HG03064 (cell line): ENCODE results near the gene SLC25A40.
"Not testable (repeated sequence)": the region's sequence is repeated elsewhere in the genome, so short reads cannot be mapped to it uniquely, and the experiment has no call there.

Experiments used
- ATAC-seq: cut with Tn5 transposase; IDR thresholded peaks from one replicate; pipeline ENCODE4 v1.9.1; 2021; ENCODE audit warnings: low read depth; ENCODE audit not compliant: unreplicated experiment

The SLC25A40 gene

DNA sequence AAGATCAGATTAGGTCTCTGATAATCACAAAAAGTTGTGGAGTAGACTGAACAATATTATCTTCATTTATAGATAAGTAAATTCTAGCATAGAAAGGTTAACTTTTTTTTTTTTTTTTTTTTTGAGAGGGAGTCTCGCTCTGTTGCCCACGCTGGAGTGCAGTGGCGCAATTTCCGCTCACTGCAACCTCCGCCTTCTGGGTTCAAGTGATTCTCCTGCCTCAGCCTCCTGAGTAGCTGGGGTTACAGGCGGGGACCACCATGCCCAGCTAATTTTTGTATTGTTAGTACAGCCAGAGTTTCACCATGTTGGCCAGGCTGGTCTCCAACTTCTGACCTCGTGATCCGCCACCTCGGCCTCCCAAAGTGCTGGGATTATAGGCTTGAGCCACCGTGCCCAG lies 2.8 kb downstream of the SLC25A40 start:
- not testable (repeated sequence) for ATAC-seq

DNA sequence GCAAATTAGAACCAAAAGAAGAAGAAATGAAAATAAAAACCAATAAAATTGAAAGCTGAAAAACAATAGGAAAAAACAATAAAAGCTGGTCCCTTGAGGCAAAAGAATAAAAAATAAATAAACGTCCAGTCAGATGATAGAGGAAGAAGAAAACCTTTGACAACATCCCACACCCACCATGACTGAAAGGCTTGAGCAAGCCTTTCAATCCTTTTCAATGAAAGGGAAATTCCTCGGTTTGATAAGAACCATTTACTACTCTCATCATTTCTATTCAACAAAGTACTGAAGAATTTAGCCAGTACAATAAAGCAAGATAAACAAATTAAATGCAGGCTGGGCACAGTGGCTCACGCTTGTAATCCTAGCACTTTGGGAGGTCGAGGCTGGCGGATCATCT lies 3.8 kb downstream of the SLC25A40 start:
- ATAC-seq: no peak

DNA sequence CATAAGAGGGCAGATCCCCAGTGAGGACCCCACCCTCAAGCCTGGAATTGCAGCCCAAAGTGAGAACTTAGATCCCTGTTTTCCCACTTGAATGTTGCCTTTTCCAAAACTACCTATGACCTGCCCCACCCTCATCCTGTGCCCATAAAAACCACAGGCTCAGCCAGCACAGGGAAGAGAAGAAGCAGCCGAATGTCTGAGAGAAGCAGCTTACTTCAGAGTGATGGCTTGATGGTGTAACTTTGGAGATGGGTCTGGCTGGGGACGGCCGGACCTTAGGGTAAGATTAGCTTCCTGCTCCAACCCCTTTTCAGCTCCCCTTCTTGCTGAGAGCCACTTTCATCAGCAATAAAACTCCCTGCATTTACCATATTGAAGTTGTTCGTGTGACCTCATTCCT lies 5.7 kb downstream of the SLC25A40 start:
- no peak for ATAC-seq

DNA sequence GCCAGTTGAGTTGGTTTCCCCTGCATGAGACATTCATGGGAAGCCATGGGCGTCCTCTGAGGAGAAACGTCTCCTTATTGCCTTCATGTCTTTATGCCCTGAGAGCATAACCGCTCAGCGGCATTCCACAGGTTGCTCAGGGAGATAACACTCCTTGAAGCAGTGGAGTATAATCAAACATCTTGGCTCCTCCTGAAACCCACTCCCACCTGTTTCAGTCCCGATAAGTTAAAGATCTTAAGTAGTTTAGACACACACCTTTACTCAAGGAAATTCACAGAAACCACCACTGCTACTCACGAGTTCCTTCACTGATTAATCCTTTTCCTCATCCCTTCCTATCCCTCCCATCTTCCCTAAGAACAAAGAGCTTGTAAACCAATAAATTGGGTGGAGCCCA lies 9.6 kb downstream of the SLC25A40 start:
- ATAC-seq: not testable (repeated sequence)

DNA sequence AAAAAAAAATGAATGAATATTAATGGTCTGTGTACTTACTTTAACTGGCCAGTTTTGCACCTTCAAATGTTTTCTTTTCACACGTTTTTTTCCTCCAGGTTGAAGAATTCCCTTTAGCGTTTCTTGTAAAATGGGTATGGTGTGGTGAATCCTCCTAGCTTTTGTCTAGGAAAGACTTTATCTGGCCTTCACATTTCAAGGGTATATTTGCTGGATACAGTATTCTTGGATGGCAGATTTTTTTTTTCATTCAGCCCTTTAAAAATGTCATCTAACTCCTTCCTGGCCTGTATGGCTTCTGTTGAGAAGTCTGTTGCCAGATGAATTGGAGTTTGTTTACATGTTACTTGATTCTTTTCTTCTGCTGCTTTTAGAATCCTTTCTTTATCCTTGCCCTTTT lies 10.1 kb downstream of the SLC25A40 start:
- ATAC-seq: no peak

DNA sequence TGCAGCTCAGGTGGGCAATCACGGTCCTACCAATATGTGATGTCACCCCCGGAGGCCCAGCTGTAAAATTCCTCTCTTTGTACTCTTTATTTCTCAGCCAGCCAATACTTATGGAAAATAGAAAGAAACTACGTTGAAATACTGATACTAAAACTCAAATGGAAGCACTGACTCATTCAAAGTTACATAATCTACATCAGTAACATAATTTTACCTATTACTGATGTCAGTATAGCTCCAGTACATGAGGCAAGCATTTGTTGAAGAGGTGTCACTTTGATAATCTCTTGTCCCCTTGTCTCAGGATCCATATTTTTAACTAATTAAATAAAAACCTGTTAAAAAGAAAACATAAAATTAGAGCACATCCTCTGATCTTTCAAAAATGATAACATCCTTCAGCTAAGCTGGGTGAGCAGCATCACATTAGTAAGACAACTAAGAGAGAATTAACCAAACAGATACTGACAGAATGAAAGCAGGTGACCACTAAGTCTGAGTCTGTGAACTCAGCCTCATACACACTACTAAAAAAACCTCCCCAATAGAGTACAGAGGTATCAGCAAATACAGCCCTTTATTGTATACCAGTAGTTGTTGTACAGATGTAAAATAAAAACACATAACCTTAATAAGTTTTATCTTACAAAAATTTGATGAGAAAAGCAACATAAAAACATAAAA lies 17.6 kb downstream of the SLC25A40 start:
- no peak for ATAC-seq

DNA sequence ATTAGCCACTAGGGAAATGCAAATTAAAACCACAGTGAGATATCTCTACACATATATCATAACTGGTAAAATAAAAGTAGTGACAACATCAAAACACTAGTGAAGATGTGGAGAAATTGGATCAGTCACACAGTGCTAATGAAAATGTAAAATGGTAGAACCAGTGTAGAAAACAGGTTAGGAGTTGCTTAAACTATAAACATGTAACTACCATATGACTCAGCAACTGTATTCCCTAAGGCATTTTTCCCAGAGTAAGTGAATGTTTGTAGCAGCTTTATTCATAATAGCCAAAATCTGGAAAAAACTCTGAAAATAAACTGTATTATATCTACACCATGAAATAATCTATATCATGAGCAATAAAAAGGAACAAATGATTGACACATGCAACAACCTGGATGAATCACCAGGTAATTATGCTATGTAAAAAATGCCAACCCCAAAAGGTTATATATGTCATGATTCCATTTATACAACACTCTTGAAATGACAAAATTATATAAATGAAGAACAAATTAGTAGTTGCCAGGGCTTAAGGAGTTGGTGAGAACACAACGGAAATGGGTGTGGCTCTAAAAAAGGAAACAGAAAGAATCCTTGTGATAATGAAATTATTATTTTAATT lies 22.8 kb downstream of the SLC25A40 start:
- no peak for ATAC-seq

DNA sequence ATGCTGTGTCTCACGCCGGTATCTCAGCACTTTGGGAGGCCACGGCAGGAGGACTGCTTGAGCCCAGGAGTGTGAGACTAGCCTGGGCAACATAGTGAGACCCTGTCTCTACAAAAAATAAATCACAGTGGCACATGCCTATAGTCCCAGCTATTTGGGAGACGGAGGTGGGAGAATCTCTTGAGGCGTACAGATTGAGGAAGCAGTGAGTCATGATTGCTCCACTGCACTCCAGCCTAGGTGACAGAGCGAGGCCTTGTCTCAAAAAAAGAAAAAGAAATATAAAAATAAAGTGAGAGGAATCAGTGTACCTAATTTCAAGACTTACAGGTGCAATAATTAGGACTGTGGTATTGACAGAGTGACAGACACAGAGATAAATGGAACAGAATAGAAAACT lies 23.9 kb downstream of the SLC25A40 start:
- ATAC-seq: no peak

DNA sequence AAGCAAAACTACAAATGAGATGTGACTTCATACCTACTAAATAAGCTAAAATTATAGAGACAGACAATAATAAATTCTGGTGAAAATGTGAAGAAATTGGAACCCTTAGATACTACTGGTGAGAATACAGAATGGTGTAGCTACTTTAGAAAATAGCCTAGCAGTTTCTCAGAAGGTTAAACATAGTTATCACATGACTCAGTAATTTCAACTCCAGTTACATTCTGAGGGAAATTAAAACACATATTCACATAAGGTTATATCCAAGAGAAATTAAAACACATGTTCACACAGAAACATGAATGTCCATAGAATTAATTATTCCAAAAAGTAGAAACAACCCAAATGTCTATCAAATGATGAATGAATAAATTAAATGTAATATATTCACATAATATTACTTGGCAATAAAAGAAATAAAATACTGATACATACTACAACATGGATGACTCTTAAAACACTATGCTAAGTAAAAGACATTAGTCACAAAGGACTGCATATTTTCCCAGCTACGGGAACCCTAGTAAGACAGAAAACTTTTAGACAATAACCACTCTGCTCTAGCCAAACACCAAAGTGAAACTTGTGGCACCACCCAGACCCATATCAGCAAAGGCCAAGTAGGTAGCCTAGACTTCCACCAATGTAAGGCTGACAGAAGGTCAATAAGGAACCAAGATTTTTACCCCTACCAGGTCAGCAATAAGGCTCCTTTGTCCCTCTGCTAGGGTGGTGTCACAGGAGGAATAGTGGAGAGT lies 25.1 kb downstream of the SLC25A40 start:
- no peak for ATAC-seq

DNA sequence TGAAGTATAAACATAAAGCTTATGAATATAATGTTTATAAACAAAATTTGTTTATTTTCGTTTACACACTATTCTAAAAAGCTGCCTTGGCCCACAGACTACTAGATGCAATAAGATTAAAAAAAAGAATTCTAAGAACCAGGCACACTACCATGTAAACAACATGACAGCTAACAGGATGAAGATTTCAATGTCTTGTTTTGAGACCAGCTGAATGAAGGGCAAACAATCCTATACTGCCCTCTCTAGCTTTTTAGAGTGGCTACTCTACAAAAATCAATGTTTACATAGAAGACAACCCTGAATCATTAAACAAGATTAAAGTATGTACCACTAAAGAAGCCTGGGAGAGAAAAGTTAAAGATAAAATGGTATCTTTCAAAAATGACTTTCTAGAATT lies 38.6 kb downstream of the SLC25A40 start:
- ATAC-seq: no peak

DNA sequence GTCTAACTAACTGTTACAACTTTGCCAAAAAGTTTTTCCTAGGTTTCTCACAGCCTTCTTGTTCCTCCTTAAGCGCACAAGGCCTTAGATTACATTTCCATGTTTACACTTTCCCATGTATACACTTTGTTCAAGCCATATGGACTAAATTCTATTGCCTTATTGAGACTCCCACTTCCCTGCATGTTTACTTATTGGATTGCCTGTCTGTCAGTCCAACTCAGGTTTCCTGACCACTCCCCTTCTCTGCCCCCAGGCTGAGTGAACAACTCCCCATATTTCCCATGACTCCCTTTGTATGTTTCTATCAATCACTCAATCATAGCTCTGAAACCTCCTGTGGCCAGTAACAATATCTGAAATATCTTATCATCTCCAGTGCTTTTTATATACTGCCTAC lies 43.0 kb downstream of the SLC25A40 start:
- no peak for ATAC-seq

DNA sequence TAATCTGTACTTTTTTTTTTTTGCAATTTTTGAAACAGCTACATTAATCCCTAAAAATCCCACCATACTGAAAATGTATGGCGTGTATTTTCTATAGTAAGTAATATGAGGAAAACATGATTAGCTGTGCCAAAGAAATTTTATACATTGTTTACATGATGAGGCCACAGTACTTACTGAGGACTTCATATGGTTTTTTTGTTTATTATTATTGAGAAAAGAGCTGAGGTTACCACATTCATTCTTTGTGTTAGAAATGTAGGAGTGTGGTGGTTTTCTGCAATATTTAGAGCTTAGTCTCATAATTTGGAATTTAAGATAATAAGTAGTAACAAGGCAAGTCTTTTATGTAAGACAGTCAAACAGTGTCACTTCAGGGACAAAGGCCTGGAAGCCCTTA lies 45.1 kb downstream of the SLC25A40 start:
- no peak for ATAC-seq

DNA sequence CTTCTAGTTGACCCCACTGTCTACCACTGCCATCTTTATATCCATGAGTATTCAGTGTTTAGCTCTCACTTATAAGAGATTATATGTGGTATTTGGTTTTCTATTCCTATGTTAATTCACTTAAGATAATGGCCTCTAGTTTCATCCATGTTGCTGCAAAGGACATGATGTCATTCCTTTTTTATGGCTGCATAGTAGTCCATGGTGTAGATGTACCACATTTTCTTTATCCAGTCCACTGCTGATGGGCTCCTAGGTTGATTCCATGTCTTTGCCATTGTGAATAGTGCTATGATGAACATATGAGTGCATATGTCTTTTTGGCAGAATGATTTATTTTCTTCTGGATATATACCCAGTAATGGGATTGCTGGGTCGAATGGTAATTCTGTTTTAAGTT lies 47.8 kb downstream of the SLC25A40 start:
- not testable (repeated sequence) for ATAC-seq

DNA sequence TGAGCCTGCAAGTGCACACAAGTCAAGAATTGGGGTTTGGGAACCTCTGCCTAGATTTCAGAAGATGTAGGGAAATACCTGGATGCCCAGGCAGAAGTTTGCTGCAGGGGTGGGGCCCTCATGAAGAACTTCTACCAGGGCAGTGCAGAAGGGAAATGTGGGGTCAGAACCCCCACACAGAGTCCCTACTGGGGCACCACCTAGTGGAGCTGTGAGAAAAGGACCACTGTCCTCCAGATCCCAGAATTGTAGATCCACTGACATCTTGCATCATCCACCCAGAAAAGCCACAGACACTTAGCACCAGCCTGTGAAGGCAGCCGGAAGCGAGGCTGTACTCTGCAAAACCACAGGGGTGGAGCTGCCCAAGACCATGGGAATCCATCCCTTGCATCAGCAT lies 50.8 kb downstream of the SLC25A40 start:
- ATAC-seq: not testable (repeated sequence)

DNA sequence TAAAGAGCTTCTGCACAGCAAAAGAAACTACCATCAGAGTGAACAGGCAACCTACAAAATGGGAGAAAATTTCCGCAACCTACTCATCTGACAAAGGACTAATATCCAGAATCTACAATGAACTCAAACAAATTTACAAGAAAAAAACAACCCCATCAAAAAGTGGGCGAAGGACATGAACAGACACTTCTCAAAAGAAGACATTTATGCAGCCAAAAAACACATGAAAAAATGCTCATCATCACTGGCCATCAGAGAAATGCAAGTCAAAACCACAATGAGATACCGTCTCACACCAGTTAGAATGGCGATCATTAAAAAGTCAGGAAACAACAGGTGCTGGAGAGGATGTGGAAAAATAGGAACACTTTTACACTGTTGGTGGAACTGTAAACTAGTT lies 54.1 kb downstream of the SLC25A40 start:
- ATAC-seq: not testable (repeated sequence)

DNA sequence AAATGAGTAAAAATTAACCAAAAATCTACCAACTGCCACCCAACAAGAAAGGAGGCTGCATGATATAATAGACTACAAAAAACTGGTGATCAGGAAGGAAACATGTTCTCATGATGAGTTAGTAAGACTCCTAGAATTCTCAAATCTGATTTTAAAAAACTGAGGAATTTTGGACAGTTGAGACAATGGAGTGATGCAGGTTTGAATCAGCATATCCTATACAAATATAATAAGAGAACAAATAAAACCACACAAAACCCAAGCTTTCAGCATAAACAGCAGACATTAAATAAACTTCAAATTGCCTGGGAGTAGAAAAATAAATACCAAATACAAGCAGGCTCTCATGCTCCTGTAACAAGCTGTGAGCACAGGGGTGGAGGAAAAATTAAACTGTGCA lies 57.8 kb downstream of the SLC25A40 start:
- ATAC-seq: no peak

DNA sequence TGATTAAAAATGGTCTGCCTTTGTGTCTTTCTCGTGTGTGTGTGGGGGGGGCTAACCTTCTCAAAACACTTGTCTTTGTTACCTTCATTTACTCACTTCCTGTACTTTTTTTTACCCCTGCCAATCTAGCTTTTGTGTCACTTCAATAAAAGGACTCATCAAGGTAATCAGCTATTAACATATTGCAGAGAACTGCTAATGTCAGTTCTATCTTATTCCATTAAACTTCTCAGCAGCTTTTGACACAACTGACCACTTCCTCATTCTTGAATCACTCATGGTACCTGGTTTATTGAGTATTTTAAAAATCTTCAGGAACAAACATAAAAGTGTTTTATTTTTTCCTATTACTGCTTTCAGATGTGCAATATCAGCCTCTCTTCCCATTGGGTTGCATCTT lies 59.8 kb downstream of the SLC25A40 start:
- no peak for ATAC-seq

DNA sequence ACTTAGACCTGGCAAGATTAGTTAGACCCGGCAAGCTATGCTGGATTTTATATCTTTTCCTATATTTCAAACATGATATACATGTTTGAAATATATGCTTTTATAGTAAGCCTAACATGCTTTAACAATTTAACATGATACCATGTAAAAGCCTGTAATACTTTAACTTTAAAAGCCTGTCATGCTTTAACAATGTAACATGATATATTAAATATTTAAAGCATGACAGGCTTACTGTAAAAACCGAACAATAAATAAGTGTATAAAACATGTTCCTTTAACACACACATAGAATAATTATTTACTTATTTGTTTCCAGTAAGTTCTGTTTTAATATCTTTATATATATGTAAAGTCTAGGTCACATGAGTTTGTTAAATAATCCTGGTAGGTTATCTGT lies 65.4 kb downstream of the SLC25A40 start:
- ATAC-seq: no peak

DNA sequence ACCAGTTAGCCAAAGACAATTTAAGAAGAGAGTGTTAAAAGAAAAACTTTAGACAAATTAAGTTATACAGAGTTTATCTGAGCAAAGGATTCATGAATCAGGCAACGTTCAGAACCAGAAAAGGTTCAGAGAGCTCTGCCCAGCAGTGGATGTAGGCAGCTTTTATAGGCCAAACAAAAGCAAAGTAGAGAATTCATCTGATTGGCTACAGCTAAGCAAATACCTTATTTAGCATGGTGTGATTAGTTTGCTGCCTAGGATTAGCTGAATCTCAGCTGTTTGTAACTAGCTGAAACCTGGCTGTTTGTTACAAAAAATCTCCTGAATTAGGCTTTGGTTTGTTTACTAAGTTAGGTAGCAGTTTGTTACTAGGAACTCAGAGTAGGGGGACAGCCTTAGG lies 66.0 kb downstream of the SLC25A40 start:
- no peak for ATAC-seq

DNA sequence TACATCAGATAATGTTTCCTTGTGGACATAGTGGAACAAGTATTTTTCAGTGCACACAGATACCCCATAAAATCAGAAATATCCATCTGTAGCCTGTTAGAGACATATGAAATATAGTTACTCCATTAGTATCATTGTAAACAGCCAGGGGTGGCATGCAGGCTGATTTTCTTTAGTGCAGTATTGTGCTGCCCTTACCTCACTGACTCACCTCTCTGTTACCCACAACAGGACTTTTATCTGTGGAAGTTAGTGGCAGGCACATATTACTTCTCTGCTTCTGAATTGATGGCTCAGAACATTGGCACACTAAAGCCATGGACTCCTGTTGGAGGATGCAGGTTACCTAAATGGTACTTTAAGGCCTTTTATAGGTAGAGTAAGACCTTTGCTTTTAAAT lies 70.0 kb downstream of the SLC25A40 start:
- no peak for ATAC-seq

DNA sequence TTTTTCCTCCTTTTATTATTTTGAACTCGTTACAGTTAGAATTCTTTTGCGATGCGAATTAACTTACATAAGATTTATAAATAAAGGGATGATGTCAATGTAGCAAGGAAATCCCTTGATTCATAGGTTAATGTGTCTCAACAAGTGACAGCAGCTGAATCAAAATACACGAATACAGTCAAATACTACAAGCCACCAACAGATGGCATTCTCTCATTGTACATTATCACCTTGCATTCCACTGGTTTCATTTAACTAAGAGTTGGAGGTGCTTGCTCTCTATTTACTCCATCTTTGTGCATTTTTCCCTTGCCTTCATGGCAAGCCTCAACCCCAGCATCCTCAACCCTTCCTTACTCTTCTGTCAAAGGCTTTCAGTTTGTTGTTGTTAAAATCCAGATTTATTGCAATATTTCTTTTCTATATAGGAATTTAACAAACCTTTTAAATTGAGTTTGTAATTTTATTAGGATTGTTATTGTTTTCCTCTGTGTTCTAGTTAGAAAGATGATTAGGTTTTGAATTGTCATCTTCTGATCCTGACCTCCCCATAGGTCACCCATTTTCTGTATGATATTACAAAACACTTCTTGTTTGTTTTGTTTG lies 78.3 kb downstream of the SLC25A40 start:
- peak; percentile 89 for ATAC-seq
